CD14-positive monocyte (primary cell): ENCODE data around the gene NR0B2. TPM values are rescaled to one million over a fixed set of nuclear protein-coding genes. Genes with fewer than 3 reads are reported as not detected.

Experiments
- DNase-seq, 3 donors: peaks; one replicate each; pipeline ENCODE4 v3.0.0-alpha.2; 2011 to 2022
- H2AFZ ChIP-seq: 2 replicates; pipeline ENCODE4 v1.6.0; 2012; ENCODE audit warnings: mild to moderate bottlenecking, low read depth, low read length, inconsistent platforms; ENCODE audit not compliant: insufficient read depth, poor library complexity, severe bottlenecking
- H3K27ac ChIP-seq, 2 donors: 1 replicate in 1 of 2; 2 replicates in 1 of 2; pipeline ENCODE4 v1.5.1; 2012 to 2013; ENCODE audit warnings: low read length in 2 of 2, control low read depth in 1 of 2, inconsistent platforms in 1 of 2, low read depth in 1 of 2, mild to moderate bottlenecking in 1 of 2
- H3K27me3 ChIP-seq, 2 donors: one replicate each; pipeline versions ENCODE4 v1.6.0 to v1.6.1; 2011 to 2013; ENCODE audit warnings: low read length in 2 of 2; ENCODE audit not compliant: control insufficient read depth in 2 of 2, insufficient read depth in 2 of 2
- H3K36me3 ChIP-seq, 2 donors: replicated peaks in 1 of 2; 1 replicate in 1 of 2; 2 replicates in 1 of 2; pipeline versions ENCODE4 v1.5.1 to v1.6.1; 2012 to 2013; ENCODE audit warnings: low read length in 2 of 2, control low read depth in 1 of 2, inconsistent platforms in 1 of 2, mild to moderate bottlenecking in 1 of 2; ENCODE audit not compliant: insufficient read depth in 2 of 2, control insufficient read depth in 1 of 2
- H3K4me1 ChIP-seq, 2 donors: 1 replicate in 1 of 2; 2 replicates in 1 of 2; pipeline versions ENCODE4 v1.5.1 to v1.6.1; 2012 to 2013; ENCODE audit warnings: low read length in 2 of 2, control low read depth in 1 of 2, inconsistent platforms in 1 of 2, mild to moderate bottlenecking in 1 of 2, moderate library complexity in 1 of 2; ENCODE audit not compliant: insufficient read depth in 2 of 2, control insufficient read depth in 1 of 2
- H3K4me2 ChIP-seq: replicated peaks from 2 replicates; pipeline ENCODE3; 2012; ENCODE audit warnings: low read length, moderate library complexity, mild to moderate bottlenecking; ENCODE audit not compliant: poor library complexity, severe bottlenecking; ENCODE audit errors: extremely low read depth
- H3K4me3 ChIP-seq, 3 experiments: fragments of 200-600 bp in 1 of 3; sonication (generic) in 1 of 3; replicated peaks in 1 of 3; 1 replicate in 2 of 3; 2 replicates in 1 of 3; pipeline ENCODE4 v1.5.1; 2011 to 2013; ENCODE audit warnings: low read length in 3 of 3, mild to moderate bottlenecking in 3 of 3, control low read depth in 2 of 3, low read depth in 2 of 3, inconsistent platforms in 1 of 3, moderate library complexity in 1 of 3
- H3K79me2 ChIP-seq: 2 replicates; pipeline ENCODE4 v1.6.0; 2012; ENCODE audit warnings: mild to moderate bottlenecking, control low read depth, inconsistent platforms, low read length, moderate library complexity; ENCODE audit not compliant: insufficient read depth
- H3K9ac ChIP-seq: 2 replicates; pipeline ENCODE4 v1.6.0; 2017; ENCODE audit warnings: low read length, mild to moderate bottlenecking; ENCODE audit not compliant: insufficient read depth, poor library complexity, severe bottlenecking
- H3K9me3 ChIP-seq, 2 donors: replicated peaks in 1 of 2; 1 replicate in 1 of 2; 2 replicates in 1 of 2; pipeline versions ENCODE4 v1.5.1 to v1.6.1; 2012 to 2013; ENCODE audit warnings: low read length in 2 of 2, control low read depth in 1 of 2; ENCODE audit not compliant: control insufficient read depth in 1 of 2, insufficient read depth in 1 of 2
- H4K20me1 ChIP-seq: 2 replicates; pipeline ENCODE4 v1.6.0; 2012; ENCODE audit warnings: mild to moderate bottlenecking, low read length, control low read depth, moderate library complexity; ENCODE audit not compliant: insufficient read depth
- H3K27ac Mint-ChIP-seq, 7 donors: one replicate each; pipeline ENCODE4 v1.8.0; 2020; ENCODE audit warnings: mild to moderate bottlenecking in 7 of 7, mixed read lengths in 7 of 7, moderate library complexity in 6 of 7, inconsistent platforms in 2 of 7
- H3K27me3 Mint-ChIP-seq, 3 donors: one replicate each; pipeline ENCODE4 v1.8.0; 2021 to 2022; ENCODE audit warnings: low read depth in 3 of 3, mild to moderate bottlenecking in 3 of 3, mixed read lengths in 3 of 3, moderate library complexity in 3 of 3, inconsistent platforms in 1 of 3
- H3K36me3 Mint-ChIP-seq, 2 donors: one replicate each; pipeline ENCODE4 v1.8.0; 2020; ENCODE audit warnings: mixed read lengths in 2 of 2, inconsistent platforms in 1 of 2, mild to moderate bottlenecking in 1 of 2
- H3K4me1 Mint-ChIP-seq: one replicate; pipeline ENCODE4 v1.8.0; 2020; ENCODE audit warnings: mild to moderate bottlenecking, mixed read lengths
- H3K4me3 Mint-ChIP-seq, 2 donors: one replicate each; pipeline ENCODE4 v1.8.0; 2020; ENCODE audit warnings: mild to moderate bottlenecking in 2 of 2, mixed read lengths in 2 of 2, moderate library complexity in 1 of 2
- H3K9me3 Mint-ChIP-seq, 7 donors: one replicate each; pipeline ENCODE4 v1.8.0; 2020 to 2022; ENCODE audit warnings: mixed read lengths in 7 of 7, mild to moderate bottlenecking in 6 of 7, moderate library complexity in 6 of 7, inconsistent platforms in 2 of 7
- CTCF ChIP-seq: fragments of 200-600 bp; IDR thresholded peaks from one replicate; pipeline ENCODE4 v1.8.0; 2022; ENCODE audit warnings: antibody characterized with exemption, mild to moderate bottlenecking
- WGBS: methylation state at CpG from one replicate; pipeline ENCODE4 v1.1.5; 2013; ENCODE audit warnings: missing lambda C conversion rate; ENCODE audit not compliant: insufficient coverage; 5-methylcytosine and 5-hydroxymethylcytosine counted together
- intact Hi-C, 2 donors: fragments of 100-400 bp; cut with micrococcal nuclease; formaldehyde crosslinking; loops; one replicate each; pipeline versions ENCODE4 v1.15.0 to v1.15.1; 2023
- polyA plus RNA-seq, 3 donors: library from polyadenylated mRNA; depleted of rRNA in 1 of 3; unstranded in 2 of 3; stranded (reverse) in 1 of 3; fragments of 300-500 nt in 2 of 3; fragments of >200 nt in 1 of 3; fragmentation: Illumina TruSeq in 2 of 3; gene quantifications; 1 replicate in 2 of 3; 2 replicates in 1 of 3; pipeline ENCODE4 v1.2.3, GENCODE V29; 2012 to 2021

The NR0B2 gene
- polyA plus RNA-seq, 3 donors, result not detected

DNA sequence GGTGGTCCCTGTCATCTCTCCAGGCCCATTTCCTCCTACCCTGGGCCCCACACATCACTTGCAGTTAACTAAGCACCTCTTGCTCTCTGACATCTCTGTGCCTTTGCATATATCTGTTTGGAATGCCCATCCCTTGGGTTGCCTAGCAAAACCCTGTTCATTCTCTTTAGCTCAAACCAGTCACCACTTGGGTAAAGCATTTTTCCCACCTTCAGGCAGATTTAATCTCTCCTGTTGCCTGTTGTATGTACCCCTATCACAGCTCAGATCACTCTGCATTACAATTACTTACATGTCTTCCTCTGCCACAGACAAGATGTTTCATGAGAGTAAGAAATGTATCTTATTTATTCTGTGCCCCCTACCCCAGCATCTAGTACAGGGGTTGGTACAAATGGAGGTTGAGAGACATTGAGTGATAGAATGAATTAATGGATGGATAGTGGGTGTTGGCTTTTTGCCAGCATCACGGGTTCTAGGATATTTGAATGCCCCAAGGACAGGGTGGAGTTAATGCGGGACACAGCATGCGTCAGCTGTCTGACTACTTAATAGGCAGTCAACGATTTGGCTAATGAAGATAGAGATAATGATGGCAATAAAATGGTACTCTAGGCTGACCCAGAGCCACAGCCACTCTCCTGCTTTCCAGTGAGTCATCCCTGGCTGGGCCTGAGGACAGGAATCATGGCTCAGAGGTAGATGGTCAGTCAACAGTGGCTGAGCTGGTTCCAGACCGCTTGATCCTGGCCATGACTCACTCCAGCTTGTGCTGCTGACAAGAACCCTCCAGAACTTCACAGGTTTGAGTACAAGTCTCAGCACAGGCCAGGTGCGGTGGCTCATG, 6.5 kb downstream of the NR0B2 start:
- peaks cover 0 to 2% (median 0%) of the 10 kb centered on the region in 3 donors for H3K27me3 Mint-ChIP-seq
- Histone ChIP-seq H3K9me3 (no peaks in the 10 kb centered on the region), H3K4me1 (no peaks in the 10 kb centered on the region), H3K27ac (no peak overlapping the region), H3K36me3 (no peaks in the 10 kb centered on the region), H3K4me3 (no peak overlapping the region), H2AFZ (no peak overlapping the region), H3K4me2 (no peak overlapping the region), H4K20me1 (no peaks in the 10 kb centered on the region), H3K9ac (no peak overlapping the region), H3K79me2 (no peaks in the 10 kb centered on the region), H3K27me3 (no peaks in the 10 kb centered on the region)
- H3K4me1 Mint-ChIP-seq, result no peaks in the 10 kb centered on the region
- no peaks in the 10 kb centered on the region for H3K9me3 Mint-ChIP-seq
- WGBS, result 85% methylated on average over 5 of the region's 6 CpGs
- H3K27ac Mint-ChIP-seq, result no peak overlapping the region
- no peaks in the 10 kb centered on the region for H3K36me3 Mint-ChIP-seq
- no peak for TF ChIP-seq CTCF
- intact Hi-C loops, result no loop called here
- H3K4me3 Mint-ChIP-seq, result no peak overlapping the region
- peak in 1 of 3 donors; percentile 27 for DNase-seq

DNA sequence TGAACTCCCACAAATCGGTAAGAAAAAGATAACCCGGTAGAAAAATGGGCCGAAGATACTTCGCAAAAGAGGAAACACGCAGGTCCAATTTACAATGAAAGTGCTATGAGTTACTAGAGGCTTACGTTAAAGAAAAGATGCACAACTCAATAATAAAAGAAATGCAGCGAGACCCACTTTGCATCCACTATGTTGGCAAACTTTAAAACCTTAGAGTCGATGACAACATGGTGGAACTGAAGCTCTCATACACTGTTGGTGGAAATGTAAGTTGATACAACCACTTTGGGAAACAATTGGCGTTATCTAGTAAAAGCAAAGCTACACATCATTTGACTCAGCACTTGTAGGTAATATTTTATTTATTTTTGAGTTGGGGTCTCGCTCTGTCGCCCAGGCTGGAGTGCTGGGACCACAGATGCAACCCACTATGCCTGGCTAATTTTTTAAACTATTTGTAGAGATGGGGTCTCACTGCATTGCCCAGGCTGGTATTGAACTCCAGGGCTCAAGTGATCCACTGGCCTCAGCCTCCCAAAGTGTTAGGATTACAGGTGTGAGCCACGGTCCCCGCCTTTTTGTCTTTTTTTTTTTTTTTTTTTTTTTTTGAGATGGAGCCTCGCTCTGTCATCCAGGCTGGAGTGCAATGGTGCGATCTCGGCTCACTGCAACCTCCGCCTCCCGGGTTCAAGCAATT, 12.8 kb downstream of the NR0B2 start:
- peaks cover 15 to 25% of the 10 kb centered on the region in 2 donors for H3K4me1 ChIP-seq
- no peaks in the 10 kb centered on the region for H3K27me3 ChIP-seq
- peak overlapping the region; percentile 83 for H3K4me2 ChIP-seq
- H3K36me3 Mint-ChIP-seq, result peaks cover 20 to 29% of the 10 kb centered on the region in 2 donors
- 0% methylated on average over 4 of the region's 18 CpGs for WGBS
- H3K9me3 ChIP-seq, result no peaks in the 10 kb centered on the region
- TF ChIP-seq CTCF, result no peak
- peaks cover 20% of the 10 kb centered on the region for H4K20me1 ChIP-seq
- peak overlapping the region; percentile 92 for H3K9ac ChIP-seq
- H3K27me3 Mint-ChIP-seq, result peaks cover 0 to 2% (median 0%) of the 10 kb centered on the region in 3 donors
- peaks cover 21% of the 10 kb centered on the region for H3K4me1 Mint-ChIP-seq
- peaks cover 41% of the 10 kb centered on the region for H3K79me2 ChIP-seq
- H3K4me3 Mint-ChIP-seq, result peak overlapping the region; percentile 94 to 99
- intact Hi-C loops, result no loop called here
- DNase-seq, result no peak
- peak overlapping the region; percentile 87 for H2AFZ ChIP-seq
- peaks cover 13 to 19% of the 10 kb centered on the region in 2 donors for H3K36me3 ChIP-seq
- H3K4me3 ChIP-seq, result peak overlapping the region; percentile 77 to 86 (median 82)
- peak overlapping the region; percentile 96 to 99 (median 98) for H3K27ac Mint-ChIP-seq
- peak overlapping the region in 1 of 2 donors; percentile 90 for H3K27ac ChIP-seq
- H3K9me3 Mint-ChIP-seq, result no peaks in the 10 kb centered on the region
